GM04503 (cell line): ENCODE results near the gene CCNYL1.
"Not testable (repeated sequence)": the region's sequence is repeated elsewhere in the genome, so short reads cannot be mapped to it uniquely, and the experiment has no call there.

Experiments used
- DNase-seq: peaks from one replicate; pipeline ENCODE4 v3.0.0-alpha.2; 2012; ENCODE audit warnings: low read depth

The CCNYL1 gene

DNA sequence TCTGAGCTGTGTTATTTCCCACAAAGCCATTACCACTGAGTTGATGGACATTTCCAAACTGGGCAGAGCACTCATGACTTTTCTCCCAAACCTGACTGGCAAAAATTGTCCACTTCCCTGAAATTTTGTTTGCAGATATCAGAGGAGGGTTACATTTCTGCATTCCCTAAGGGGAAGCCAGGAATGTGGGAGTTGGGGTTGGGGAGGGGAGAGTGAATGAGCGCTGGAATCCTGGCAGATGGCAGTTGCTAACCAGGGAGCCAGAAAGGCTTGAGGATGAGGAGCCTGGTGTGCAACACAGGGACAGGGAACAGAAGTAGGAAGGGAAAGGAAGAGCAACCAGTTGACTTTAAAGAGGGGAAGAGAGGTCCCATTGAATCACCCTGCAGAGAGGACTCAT lies 14.0 kb upstream of the CCNYL1 start:
- no peak for DNase-seq

DNA sequence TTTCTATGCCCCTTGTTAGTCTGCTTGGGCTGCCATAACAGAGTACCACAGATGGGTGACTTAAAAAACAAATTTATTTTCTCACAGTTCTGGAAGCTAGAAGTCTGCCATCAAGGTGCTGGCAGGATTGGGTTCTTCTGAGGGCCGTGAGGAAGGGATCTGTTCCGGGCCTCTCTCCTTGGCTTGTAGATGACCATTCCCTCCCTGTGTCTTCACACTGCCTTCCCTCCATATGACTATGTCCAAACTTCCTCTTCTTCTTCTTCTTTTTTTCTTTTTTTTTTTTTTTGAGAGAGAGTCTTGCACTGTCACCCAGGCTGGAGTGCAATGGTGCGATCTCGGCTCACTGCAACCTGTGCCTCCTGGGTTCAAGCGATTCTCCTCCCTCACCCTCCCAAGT lies 13.1 kb upstream of the CCNYL1 start:
- no peak for DNase-seq

DNA sequence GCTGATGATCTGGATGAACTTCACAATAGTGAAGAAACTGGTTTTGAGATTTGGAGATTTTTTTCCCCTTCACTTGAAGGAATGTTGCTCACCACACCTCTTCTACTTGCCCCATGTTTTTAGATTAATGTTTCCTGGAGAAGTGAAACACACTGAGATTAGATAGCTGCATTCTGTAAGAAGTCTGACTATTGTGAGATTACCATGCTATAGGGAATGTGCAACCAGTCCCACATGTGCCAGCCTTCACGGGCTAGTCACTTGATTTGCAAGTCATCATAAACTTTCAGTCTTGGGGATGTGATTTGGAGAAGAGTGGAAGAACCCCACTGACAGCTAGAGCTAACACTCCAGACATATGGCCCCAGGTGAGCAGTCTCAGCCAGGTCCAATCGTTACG lies 7.4 kb upstream of the CCNYL1 start:
- no peak for DNase-seq

DNA sequence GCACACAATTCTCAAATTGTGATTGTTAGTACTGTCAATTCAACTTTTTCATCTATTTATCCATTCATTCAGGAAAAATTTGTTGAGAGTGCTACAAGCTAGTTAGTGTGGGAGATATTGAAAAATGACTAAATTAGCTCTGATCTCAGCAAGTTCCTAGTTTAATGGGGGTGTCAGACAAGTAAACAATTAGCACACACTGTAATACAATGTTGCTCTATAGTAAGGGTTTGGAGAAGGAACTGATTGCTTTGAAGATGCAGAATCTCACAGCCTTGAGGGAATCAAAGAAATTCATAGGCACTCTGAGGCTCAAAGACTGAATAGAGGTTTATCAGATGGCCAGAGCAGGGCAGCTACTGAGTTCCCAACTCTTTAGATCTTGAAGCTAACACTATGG lies 6.8 kb upstream of the CCNYL1 start:
- DNase-seq: no peak

DNA sequence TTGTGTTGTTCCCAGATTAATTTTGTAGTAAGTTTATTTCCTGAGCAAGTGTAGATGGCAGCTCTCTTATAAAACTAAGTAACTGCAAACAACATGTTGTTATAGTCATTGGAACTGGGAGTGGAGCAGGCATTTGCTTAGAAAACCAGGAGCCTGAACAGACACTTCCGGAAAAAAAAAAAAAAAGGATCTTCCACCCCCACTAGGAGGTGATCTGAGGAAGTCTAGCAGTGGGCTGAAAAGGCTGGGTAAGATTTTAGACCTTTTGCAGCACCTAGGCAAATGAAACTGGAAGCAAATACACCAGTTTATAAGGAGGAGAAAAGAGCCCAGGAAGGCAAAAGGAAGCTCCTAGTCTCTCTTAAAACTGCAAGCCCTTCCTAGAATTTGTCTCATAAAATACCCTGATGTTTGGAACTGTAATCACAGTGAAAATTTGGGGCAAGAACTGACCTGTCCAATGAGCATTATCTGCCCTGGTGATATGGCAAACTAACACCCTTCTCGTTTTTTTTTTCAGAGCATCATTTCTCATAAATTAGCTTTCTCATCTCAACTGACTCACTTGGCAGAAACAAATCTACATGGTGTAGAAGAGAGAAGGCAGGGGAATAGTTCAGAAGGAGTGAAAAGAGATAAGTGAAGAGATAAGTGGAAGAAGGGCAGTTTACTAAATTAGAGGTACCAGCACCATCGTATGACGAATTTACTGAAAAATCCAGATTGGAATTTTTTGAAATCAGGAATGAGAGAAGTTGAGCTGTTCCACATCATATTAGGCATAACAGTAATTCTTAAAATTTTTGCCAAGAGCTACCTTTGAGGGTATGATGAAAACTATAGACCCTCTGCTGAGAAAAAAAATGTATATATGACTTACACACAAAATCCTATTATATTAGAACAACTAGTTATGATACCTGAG lies 4.2 kb upstream of the CCNYL1 start:
- no peak for DNase-seq

DNA sequence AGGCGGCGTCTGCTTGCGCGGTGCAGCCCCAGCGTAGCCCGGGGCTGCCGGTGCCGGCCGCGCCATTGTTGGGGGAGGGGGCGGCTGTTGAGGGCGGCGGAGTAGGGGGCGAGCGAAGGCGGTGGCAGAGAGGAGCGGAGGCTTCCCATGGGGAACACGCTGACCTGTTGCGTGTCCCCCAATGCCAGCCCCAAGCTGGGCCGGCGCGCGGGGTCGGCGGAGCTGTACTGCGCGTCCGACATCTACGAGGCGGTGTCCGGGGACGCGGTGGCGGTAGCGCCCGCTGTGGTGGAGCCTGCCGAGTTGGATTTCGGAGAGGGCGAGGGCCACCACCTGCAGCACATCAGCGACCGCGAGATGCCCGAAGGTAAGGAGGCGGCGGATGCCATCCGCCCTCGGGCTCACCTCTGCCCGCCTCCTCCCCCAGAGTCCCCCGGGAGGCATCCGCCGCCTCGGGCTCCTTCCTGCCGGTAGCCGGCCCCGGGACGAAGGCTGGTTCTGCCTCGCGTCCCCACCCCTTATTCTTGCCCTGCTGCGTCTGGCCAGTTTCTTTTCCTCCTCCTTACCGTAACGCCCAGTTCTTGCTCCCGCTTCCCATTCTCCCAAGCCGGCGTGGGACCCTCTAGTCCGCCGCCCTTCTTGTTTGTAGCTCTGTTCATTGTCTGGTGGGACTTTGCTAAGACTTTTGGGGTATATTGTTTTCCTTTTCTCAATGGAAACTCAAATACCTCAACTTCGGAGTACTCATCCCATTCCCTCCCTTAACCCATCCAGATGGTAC lies 500 bp downstream of the CCNYL1 start:
- no peak for DNase-seq

DNA sequence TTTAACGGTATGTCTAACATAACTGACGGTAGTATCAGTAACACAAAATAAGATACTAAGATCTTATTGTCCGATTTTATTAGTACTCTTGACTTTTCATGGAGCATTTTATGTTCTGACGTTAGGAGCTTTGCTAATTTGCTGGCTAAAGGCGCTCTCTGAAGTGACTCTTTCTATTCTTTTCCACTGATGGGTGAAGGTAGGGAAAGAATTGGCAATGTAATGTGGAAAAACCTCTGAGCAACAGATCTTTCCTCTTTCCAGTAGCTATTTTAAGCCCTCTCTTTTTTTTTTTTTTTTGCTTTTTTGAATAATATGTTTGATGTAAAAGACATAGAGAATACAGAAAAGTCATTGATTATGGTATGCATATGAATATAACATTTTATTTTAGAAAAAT lies 4.6 kb downstream of the CCNYL1 start:
- no peak for DNase-seq

DNA sequence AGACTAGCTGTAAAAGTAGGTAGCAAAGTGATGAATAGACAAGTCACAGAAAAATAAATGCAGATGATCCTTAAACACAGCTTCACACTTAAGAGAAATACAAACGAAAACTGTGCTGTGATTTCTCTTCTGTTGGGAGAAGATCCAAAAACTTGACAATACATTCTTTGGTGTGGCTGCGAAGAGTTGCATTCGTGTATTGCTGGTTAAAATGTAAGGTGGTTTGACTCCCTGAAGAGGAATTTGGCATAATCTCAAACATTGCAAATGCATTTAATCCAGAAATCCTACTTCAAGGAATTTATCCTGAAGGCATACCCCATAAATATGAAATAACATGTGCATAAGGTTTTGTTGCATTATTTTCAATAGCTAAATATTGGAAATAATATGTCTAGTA lies 7.1 kb downstream of the CCNYL1 start:
- no peak for DNase-seq

DNA sequence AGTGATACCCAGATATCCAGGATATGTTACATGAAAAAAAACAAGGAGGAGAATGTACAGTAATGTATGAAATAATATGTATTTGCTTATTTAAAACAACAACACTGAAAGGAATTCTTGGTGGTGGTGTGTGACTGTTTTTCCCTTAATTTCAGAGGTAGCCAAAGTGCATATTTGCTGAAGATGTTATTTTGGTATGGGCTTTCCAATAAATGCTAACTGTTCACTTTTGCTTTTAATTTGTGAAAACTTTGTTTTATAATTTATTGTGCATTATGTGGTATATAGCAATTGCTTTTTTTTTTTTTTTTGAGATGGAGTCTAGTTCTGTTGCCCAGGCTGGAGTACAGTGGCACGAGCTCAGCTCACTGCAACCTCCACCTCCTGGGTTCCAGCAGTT lies 7.6 kb downstream of the CCNYL1 start:
- no peak for DNase-seq

DNA sequence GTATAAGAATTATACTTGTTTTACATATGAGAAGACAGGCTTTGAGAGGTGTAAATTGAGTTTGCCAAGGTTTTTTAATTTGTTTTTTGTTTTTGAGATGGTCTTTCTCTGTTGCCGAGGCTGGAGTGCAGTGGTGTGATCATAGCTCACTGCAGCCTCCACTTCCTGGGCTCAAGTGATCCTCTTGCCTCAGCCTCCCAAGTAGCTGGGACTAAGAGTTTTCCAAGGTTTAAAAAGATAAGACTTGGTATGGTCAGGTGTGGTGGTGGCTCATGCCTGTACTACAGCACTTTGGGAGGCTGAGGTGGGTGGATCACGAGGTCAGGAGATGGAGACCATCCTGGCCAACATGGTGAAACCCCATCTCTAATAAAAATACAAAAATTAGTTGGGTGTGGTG lies 8.2 kb downstream of the CCNYL1 start:
- not testable (repeated sequence) for DNase-seq

DNA sequence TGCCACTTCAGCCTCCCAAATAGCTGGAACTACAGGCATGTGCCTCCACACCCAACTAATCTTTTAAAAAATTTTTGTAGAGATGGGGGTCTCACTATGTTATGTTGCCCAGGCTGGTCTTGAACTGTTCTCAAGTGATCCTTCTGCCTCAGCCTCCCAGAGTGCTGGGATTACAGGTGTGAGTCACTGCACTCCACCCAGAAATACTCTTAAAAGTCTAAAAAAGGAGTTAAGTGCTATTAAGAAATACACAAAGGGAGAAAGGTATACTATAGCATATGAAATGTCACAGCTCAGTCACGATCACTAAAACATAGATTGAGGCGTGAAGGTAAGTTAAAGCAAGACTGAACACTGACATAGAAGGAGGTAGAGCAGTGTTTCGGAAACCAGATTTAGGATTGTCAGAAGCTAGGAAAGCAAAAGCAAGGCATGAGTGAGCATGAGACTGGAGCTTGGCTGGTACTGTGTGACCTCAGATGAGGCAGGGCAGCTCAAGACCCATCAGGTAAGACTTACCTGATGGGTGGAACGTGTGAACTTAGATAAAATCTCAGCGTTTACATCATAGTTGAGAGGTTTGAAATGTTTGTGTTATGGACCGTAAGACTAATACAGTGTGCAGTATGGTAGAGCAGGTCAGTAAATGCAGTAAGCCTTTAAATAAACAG lies 9.2 kb downstream of the CCNYL1 start:
- no peak for DNase-seq

DNA sequence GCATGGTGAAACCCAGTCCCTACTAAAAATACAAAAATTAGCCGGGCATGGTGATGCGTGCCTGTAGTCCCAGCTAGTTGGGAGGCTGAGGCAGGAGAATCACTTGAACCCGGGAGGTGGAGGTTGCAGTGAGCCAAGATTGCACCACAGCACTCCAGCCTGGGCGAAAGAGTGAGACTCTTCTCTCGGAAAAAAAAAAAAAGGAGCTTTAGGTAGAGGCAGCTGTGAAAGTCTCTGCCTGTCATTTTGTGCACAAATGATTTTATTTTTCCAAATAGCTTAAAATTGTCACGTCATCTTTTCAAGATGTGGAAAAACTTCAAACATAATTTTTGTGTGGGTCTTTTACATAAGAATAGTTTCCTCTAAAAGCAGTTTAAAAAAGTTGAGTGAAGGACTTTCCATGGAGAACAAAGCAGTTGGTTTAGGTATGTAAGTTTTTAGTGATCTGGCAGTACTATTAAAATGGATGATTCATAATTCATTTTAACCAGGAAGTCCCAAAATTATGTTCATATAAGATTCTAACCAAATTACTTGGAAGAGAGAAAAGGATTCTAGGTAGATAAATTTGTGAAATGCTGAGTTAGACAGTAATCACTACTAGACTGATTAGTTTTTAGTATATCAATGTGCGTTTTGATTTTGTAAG lies 11.5 kb downstream of the CCNYL1 start:
- no peak for DNase-seq

DNA sequence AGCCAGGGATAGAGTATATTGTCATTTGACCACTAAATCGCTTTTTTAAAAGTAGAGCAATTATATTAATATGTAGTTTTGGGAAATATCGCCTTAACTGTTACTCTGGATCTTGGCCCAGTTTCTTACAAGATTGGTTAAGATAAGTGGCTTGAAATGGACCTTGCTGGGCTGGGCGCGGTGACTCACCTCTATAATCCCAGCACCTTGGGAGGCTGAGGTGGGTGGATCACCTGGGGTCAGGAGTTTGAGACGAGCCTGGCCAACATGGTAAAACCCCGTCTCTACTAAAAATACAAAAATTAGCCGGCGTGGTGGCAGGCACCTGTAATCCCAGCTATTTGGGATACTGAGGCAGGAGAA lies 12.0 kb downstream of the CCNYL1 start:
- DNase-seq: not testable (repeated sequence)

DNA sequence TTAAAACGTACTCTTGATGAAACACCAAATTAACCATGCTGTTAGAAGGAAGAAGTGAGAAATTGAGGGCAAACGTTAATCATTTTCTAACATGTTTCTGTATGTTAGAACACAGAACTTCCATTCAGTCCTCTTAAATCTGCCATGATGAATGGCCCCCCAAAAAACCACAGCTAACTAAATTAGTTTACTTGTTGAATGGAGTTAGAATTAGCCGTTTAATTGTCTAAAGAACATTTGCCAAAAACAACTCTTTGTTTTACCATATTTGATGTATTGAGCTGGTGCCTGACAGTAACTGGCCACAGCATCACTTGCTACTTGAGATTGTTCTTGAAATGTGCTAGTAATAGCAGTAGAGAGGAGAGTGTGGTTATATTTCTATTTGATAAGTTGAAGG lies 12.7 kb downstream of the CCNYL1 start:
- DNase-seq: no peak

DNA sequence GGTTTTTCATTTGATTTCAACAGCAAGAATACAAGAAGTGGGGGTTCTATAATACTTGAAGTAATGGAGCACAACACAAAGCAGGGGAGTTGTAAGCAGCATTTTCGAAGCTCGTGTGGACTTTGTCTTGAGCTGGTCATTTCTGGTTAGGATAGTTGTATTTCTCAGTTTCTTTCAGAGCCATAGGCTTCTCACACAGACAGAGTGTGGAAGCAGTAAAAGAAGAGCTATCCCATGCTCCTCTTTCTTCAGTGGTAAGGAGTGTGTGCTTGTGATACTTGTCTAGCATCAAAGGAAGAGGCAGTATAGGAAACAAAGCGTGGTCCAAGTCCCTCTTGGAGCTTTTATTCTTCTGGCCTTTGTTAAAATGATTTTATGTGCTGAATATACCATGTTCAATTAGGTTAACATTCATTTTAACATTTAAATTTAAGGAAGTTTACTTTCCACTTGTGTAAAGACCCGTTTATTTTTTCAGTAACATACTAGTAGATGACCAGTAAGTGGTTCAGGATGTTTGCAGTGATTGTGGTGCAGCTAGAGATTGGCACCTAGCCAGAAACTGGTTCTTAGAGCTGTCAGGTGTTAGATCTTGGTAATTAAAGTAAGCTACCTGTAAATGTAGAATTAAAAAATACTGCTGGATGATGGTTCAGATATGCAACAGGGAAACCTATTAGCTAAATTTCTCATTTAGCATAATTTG lies 14.6 kb downstream of the CCNYL1 start:
- DNase-seq: no peak

DNA sequence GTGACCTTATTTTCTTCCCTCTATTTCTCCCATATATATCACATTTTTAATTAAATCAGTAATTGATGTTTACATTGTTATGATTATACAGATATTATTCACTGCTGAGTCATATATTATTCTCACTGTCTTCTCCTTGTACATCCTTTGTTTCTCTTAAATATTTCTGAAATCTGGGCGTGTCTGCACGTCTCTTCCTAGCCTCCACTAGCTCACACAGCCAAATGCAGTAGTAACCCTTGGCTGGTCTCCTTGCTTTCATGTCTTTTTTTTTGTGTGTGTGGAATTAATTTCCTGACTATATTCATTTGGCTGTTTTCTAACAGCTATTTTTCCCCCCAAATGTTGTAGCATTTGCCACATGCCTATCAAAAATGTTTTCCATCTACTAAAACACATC lies 15.8 kb downstream of the CCNYL1 start:
- DNase-seq: no peak

DNA sequence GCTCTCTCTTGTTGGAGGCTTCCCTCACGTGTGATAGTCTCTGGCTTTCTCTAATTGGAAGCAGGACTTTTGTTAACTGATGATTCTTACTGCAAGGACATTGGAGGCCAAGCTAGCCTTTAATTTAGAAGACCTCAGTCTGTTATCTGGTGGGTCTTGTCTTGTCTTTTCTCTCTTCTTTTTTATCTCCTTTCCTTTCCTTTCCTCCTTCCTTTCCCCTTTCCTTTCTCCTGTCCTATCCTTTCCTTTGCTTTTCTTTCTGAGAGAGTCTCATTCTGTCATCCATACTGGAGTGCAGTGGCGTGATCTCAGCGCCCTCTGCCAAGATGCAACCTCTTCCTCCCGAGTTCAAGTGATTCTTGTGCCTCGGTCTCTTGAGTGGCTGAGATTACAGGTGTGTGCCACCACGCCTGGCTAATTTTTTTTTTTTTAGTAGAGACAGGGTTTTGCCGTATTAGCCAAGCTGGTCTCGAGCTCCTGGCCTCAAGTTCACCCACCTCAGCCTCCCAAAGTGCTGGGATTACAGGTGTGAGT lies 18.1 kb downstream of the CCNYL1 start:
- DNase-seq: no peak

DNA sequence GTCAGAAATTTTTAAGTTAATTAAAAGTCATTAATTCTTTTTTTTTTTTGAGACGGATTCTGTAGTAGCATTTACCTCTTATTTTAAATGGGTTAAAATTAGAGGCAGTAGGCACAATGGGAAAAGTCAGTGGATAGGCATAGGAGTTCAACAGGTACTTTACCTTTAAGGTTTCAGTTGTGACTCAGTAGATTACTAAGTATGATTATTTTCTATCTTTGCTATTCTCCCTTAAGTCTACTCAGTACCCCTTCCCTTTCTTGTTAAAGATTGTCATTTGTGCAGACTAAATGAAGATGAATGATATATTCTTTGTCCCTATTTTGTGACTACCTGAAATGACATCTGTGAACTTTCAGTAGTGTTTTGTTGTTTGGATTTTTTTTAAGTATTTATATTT lies 19.7 kb downstream of the CCNYL1 start:
- DNase-seq: no peak

DNA sequence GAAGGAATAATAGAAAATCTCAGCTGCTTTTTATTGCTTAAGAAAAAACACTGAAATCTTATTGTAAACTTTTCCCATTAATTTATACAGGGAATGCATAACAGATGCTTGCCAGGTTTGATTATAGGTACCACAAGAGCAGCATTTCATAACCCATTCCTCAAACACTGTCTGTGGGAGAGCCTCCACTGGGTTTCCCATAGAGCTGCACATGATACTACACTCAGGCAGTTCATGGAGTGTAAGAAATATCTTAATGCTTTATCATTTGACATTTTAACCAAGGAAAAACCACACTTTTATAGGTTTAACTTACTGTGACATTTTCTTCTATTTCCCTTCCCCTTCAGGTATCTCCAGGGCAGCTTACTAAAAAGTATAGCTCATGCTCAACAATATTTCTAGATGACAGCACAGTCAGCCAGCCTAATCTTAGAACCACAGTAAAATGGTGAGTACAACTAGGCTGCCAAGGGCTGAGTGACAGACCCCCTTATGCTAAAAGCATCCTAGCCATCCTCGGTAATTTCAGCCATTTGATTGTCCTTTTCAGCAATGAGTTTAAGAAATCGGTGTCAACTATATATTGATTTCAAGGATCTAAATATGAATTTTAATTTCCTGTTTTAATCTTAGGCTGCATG lies 22.3 kb downstream of the CCNYL1 start:
- DNase-seq: no peak

DNA sequence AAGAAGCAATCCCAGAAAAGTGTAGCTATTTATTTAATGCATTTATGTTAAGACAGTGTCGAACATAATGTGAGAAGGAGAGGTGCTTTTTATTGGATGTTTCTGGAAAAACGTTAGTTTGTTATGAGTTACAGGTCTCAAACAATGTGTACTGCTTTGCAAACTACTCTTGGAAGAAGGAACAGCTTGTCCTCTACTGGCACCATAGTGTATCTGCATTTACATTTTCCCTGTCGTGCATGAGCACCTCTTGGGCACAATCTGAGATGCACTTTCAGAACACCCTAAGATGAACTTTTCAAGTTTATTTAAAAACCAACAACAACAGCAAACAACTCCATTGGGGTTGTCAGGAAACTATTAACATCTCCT lies 22.8 kb downstream of the CCNYL1 start:
- DNase-seq: no peak
